Measurements from ENCODE around the gene SPDYE1.
A peak's percentile ranks its signal among the peaks of the same experiment; 100 is the strongest.

Gene SPDYE1

DNA sequence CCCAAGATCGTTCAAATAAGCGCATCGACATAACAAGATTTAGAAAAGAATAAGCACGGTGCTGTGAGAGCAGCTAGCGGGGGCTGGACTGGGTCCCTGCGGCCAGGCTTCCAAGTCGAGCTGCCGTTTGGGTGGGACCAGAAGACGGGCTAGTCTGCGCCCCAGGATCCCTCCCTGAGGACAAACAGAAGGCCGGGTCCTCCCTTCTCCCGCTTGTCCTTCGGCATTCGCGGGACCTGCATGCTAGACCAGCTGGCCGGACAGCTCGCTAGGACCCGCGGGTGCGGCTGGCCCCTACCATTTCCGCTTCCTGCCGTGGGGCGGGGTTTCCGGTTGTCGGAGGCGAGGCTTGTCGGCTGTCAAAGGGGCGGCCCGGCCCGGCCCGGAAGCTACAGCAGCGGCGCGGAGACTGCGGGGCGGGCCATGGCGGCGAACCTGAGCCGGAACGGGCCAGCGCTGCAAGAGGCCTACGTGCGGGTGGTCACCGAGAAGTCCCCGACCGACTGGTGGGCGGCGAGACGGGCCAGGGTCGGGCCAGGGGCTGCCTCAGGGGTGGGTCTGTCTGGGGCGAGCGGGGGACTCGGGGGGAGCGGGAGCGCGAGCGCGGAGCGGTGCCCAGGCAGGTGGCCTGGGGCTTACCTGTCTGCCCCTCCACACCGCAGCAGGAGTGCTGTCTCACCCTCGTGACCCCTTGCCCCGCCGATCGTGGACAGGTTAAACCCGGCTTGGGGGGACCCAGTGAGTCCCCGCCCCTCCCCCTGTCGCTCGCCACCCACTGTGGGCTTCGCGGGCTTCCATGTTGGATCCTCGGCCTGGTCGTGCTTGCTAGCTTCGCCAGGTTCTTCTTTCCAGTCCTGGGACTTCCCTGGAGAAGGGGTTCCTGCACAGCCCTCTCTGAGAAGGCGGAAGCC is 46.9 kb downstream of the SPDYE1 start, which contains the start of gene DBNL:
TSS of gene DBNL (plus strand) at position 388 of the 911 bp plus-strand sequence. CDS start at position 424, 36 bp downstream.
- DNase-seq (ENCODE audit: low read depth): peak; percentile 62

DNA sequence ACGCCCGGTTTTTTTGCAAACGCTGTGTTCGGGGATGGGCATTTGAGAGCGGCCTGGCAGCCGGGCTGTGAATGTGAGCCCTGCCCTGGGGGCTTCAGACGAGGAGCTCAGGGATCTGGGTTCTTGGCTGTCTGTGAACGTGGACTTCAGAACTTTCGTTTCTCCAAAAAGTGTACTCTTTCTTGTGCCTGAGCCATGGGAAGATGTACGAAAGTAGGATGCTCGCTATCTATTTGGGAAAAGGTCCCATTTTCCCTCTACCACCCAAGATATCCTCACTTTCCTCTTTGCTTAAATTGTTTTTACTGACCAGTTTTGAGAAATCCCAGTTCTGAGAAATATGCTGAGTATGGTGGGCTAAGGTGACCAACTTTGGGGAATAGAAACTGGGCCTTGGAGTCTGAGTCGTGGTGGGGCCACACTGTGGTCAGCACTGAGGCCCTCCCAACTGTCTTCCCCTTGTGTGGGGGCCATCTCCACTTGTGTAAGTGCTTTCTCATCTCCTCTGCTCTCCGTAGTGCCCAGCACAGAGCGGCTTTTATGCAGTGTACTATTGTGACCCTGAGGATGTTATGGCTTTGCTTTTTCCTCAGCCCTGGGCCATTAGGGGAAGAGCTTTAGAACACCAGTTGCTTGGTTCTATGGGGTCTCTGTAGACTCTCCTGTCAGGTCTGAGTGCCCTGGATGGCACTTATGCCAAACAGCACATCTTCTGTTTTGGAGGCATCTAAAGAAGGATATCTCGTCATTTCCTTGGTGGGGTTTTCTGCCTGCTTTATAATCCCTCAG is 47.7 kb downstream of the SPDYE1 start:
- no peak for DNase-seq (ENCODE audit: low read depth)

DNA sequence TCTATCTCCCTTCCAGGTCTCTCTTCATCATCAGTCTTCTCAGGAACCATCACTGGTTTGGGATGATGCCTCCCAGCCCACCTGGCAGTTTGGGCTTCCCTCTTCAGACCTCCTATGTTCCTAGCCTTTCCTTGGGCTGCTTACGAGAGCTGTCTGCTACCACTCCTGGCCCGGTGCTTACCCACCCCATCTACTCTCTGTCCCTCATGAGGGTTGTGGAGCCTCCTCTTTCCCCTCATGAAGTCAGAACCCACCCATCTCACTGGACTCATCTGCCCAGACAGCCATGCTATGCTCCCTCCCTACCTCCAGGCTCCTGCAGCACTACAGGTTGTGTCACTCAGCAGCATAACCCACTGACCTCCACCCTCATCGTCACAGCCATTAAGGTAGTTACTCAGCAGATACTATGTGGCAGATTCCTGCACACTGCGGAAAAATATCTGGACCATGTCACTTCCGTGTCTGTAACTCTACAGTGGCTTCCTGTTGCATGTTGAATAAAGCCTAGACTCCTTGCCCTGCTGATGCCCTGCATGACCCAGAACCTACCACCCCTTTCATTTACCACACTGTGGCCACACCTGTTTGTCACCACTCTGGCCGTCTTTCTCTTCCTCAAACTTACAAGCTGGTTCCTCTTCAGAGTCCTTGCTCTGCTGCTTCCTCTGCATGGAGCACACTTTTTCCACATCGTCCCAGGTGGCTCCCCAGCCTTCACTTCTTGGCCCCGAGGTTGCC is 48.8 kb downstream of the SPDYE1 start:
- DNase-seq (ENCODE audit: low read depth): no peak

DNA sequence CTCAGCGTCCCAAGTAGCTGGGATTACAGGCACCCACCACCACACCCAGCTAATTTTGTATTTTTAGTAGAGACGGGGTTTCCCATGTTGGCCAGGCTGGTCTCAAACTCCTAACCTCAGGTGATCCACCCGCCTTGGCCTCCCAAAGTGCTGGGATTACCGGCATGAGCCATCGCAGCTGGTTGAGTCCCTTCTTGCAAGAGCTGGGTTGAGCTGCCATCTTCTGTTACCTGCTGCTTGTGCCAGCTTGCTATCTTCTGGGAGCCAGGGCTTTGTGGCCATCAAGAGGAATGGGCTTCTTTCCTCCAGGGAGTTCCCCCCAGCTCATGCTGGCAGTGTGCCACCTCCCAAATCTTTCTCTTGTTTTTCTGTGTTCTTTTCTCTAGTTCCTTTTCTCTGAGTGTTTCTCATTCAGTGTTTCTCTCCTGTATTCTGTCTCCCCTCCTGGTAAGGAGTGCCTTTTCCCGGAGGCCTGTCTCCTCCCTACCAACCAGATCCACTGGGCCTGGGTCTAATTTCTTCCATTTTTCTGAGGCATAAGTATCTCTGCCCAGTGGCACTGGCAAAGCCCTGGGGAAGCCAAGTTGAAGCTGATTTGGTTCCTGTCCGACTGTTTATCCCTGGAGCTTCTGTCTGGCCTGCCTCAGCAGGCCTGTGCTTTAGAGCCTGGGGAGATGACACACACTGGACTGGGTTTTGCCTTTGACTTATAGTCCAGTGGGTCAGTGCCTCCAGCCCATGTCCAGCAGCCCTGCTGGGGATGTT is 50.5 kb downstream of the SPDYE1 start:
- no peak for DNase-seq (ENCODE audit: low read depth)

DNA sequence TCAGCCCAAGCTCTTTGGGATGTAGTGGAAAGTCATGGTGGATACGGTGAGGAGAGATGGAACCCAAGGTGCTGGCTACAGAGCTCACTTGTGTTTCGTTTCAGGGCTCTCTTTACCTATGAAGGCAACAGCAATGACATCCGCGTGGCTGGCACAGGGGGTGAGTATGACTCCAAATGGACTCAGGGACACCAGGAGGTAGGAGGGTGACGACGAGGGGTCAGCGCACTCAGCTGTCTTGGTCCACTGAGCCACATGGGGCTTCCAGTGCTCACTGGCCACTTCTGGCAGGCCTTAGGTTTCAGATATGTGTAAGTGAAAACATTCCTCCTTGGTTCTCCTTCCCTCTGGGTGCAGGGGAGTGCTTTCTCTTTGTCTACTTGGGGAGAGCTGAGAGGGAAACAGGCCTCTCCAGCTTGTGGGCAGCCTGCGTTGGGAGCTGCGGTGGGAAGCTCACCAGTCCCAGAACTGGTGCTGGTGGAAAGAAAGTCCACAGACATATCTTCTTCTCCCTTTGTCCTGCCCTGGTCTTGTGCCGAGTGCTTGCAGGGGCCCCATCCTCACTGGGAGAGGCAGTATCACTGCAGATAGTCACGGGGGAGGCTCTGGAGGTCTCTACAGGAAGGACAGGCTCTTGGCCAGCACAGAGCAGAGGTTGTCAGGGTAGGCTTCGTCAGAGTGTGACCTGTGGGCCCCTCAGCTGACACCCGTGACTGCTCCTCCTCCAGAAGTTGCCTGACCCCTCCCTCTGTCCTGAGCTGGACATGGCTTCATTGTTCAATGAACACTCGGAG is 52.6 kb downstream of the SPDYE1 start:
- DNase-seq (ENCODE audit: low read depth): no peak

DNA sequence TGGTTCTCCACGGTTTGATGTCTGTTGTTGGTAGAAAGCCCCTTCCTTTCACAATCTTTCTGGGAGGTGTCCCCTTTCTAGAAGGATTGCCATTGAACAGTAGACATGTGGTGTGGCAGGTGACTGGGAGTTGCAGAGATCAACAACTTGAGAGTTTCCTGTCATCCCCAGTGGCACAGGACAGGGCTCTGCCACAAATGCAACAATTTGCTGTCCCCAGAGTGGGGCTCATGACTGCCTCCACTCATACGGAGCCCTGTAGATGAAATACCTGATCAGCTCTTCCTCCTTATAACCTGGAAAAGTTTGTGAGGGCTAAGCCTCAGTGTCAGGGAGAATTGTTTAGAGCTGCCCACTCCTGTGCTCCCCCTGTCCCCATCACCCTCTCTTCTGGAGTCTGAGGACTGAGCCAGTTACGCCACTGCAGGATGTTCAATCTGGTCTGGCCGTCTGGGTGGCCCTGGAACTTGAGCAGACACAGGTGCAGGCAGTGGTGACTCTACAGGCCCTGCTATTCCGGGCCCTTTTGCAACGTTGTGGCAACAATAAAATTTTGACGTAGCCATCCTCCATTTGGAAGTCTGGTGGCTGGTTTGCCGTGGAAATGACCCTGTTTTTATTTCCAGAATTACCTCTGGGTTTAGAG is 53.3 kb downstream of the SPDYE1 start:
- no peak for DNase-seq (ENCODE audit: low read depth)

DNA sequence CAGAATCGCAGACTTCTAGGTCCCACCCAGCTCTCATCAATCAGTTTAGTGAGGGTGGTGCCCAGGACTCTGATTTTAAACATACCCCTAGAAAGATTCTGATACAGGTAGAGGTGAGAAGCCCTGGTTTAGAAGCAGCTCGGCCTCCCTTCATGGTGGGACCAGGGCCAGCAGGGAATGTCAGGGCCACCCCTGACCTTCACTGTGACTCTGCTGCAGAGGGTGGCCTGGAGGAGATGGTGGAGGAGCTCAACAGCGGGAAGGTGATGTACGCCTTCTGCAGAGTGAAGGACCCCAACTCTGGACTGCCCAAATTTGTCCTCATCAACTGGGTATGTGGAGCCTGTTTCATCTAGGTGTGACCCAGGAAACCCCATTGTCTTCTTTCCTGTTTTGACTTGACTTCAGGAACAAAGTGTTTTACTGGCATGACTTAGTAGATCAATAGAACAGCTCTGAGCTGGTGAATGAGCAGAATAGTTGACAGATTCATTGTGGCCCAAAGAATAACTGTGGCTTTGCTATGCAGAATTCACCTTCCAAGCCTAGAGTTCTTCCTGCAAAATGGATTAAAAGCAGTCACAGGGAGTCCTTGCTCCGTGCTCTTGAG is 54.0 kb downstream of the SPDYE1 start:
- DNase-seq (ENCODE audit: low read depth): no peak

DNA sequence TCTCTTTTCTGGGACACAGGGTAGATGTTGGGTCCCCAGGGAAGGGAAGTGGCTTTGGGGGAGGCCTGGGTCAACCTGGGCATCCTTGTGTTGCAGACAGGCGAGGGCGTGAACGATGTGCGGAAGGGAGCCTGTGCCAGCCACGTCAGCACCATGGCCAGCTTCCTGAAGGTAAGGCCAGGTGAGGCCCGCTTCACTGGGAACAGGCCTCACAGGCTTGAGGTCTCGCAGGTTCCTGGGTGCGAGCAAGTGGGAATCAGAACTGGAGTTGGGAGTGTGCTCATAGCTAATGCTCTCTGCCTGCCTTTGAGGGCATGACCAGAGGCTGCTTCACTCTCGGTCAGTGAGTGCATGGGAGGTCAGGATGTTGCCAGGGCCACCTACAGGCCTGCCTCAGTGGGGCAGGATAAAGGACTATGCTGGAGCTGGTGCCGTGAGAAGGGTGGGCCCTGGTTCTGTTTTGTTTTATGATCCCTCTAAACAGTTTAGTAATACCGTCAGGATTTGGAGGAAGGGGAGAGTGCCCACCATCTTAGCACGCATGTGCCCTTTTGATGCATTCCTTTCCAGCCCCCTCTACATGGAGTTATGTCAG is 55.2 kb downstream of the SPDYE1 start:
- DNase-seq (ENCODE audit: low read depth): no peak

DNA sequence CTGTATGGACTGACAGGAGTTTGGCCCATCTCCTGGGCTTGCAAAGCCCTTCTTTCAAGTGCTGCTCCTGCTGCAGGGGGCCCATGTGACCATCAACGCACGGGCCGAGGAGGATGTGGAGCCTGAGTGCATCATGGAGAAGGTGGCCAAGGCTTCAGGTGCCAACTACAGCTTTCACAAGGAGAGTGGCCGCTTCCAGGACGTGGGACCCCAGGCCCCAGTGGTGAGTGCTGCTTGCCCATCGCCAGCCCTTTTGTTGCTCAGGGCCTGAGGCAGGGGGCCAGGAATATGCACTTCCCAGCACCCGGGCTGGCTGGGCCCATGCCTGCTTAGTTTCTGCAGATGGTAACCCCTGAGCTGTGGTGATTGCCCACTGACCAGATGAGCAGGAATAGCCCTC is 59.0 kb downstream of the SPDYE1 start:
- no peak for DNase-seq (ENCODE audit: low read depth)

DNA sequence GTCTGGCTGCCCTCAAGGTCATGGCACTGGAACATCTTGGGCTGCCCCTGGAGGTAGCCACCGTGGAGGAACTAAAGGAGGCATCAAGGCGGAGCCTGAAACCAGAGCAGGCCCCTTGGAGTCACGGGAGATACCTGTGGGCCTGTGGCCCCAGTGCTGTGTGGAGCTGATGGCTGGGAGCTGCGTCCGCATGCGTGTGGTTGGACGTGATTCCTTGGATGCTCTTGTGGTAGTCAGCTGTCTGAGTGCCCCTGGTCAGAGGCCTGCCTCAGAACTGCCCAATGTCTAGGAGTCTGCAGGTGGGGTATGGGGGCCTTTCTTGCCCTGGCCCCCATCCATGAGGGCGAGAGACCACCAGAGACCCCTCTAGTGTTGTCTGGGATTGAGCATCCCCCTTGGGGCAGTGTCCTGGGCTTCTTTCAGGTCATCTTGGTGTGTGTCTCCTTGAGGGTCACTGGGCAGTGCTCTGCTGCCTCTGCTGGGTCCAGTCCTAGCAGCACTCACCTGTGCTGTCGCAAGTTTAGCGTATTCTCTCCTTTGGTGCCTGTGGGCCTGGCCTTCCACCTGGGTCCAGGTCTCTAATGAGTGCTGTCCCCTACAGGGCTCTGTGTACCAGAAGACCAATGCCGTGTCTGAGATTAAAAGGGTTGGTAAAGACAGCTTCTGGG is 59.6 kb downstream of the SPDYE1 start:
- DNase-seq (ENCODE audit: low read depth): no peak

DNA sequence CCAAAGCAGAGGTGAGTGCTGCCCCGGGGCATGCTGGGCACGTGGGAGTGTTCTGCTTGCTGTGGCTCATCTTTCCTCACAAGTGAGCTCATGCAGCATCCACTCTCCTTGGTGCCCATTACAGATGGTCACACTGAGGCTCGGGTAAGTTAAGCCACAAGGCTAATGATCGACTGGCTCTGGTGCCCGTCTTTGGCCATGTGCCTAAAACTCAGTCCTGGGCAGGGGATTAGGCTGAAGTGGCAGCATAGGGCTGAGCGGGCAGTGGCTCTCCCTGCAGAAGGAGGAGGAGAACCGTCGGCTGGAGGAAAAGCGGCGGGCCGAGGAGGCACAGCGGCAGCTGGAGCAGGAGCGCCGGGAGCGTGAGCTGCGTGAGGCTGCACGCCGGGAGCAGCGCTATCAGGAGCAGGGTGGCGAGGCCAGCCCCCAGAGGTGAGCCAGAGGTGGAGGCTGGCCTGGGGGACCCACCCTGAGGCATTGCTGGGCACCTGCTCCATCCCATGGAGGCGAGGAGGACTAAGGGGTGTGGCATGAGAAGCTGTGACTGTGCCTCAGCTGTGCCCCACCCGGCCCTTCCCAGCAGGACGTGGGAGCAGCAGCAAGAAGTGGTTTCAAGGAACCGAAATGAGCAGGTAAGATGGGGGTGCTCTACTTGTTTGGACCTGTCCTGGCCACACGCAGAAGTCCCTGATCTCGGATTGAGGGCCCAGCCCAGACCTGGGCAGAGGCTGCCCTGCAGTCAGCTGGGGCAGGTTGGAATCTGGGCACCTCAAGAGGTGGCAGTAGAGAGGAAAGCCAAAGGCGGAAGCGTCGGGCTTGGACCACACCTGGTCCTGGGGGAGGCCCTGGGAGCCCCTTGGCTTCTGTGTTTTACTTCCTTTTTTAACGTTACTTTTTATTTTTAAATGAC is 60.4 kb downstream of the SPDYE1 start:
- no peak for DNase-seq (ENCODE audit: low read depth)

DNA sequence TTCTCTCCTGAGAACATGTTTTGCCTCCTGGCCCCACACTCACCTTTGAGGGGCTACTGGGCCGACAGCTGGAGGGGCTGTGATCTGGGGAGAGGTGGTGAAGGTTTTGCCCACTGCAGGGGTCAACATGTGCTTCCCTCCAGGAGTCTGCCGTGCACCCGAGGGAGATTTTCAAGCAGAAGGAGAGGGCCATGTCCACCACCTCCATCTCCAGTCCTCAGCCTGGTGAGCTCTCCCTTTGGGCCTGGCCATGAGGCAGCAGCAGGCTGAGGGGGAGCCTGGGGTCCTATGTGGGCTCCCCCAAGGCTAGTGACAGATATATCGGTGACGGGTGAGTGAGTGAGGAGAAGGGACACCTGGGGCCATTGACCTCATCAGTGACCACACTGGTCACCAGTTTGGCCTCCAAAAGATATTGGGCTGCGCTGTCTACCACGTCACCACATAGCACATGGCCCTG is 61.1 kb downstream of the SPDYE1 start:
- DNase-seq (ENCODE audit: low read depth): no peak

DNA sequence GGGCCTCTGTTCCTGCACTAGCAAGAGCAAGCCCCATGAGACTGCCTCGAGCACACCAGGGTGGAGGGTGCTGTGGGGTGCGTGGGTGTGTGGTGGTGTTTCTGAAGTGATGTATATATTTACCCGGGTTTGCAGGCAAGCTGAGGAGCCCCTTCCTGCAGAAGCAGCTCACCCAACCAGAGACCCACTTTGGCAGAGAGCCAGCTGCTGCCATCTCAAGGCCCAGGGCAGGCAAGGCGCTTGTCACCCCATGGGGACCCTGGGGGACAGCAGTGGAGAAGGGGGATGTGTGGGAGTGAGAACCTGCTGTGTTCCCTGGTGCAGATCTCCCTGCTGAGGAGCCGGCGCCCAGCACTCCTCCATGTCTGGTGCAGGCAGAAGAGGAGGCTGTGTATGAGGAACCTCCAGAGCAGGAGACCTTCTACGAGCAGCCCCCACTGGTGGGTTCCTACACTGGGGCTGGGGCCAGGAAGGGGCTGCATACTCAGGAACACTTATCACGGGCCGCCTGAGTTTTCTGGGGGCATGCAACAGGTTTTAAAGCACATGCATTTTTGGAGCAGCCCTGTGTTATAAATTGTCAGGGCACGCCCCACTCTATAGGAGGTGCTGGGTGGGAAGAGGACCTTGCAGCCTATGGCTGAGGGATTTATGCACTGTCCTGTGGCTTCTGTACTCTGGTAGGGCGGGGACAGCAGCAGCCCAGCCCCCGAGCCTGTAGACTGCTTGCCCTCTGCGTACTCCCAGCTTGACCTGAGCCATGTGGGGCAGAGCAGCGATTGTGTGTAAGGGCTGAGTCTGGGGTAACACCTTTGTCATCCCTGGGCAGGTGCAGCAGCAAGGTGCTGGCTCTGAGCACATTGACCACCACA is 61.8 kb downstream of the SPDYE1 start:
- DNase-seq (ENCODE audit: low read depth): no peak
